NCI-H460 (cell line): Measurements from ENCODE around the gene FUT8. TPM values are rescaled to one million over a fixed set of nuclear protein-coding genes. Genes with fewer than 3 reads are reported as not detected.
"Not testable (repeated sequence)": the region's sequence is repeated elsewhere in the genome, so short reads cannot be mapped to it uniquely, and the experiment has no call there.

Experiments used
- DNase-seq: peaks from one replicate; pipeline ENCODE4 v3.0.0-alpha.2; 2016; ENCODE audit warnings: low read depth; ENCODE audit errors: extremely low read depth
- total RNA-seq: library from RNA; depleted of rRNA; stranded (reverse); fragments of >200 nt; shearing (Covaris generic); gene quantifications from 2 replicates; pipeline ENCODE4 v1.2.3, GENCODE V29; 2014

FUT8 gene
- total RNA-seq, 1 experiment from 2014 or later: 17.2 TPM

DNA sequence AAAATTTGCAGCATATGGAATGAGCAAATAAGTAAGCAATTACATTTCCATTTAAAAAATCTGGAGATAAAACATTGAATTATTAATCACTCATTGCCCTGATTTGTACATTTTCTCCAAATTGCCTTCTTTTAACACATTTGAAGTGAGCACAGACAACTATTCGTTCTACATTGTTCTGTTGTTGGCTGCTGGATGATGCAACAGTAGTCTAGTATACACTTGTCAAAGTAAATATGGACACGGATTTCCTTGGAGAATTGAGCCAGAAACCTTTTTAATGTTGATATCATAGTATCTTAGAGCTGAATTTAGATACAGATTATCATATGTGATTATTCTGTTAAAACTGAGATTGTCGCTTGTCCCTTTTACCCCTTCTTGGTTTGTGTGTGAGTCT lies 188.2 kb downstream of the FUT8 start:
- peak; percentile 53 for DNase-seq

DNA sequence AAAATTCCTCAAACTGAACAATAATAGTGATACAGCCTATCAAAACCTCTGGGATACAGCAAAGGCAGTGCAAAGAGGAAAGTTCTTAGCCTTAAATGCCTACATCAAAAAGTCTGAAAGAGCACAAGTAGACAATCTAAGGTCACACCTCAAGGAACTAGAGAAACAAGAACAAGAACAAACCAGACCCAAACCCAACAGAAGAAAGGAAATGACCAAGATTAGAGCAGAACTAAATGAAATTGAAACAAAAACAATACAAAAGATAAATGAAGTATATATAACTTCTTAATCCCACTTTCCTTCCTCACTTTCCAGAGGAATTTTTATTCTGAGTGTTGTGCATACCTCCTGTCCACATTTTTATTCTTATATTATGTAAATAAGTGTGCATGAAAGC lies 192.0 kb downstream of the FUT8 start:
- no peak for DNase-seq

DNA sequence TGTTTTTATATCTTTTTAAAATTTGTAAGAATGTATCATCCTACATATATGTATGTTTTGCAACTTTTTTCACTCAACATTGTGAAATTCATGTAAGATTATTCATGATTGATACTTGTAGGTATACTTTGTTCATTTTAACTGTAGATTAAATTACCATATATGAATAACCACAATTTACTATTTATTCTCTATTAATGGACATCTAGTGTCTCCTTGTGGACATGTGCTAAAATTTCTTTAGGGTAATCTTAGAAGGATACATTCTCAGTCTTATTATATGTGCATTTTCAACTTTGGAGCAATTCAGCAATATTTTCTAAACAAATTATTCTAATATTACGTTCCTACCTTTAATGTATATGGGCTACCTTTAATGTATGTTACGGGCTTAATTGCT lies 192.4 kb downstream of the FUT8 start:
- DNase-seq: peak; percentile 16

DNA sequence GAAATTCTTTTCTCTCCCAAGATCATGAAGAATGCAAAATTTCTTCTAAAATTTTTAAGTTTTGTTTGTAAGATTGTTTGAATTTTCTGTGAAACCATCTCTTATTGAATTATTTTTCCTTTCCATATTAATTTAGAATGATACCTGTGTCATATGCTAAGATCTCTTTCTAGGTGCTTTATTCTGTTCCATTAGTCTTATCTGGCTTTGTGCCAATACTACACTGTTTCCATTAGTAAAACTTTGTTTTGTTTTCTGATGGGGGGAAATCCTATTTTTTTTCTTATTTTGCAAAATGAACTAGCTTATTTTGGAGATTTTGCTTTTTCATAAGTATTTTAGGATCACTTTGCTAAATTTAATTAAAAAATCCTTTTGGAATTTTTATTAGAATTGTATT lies 193.9 kb downstream of the FUT8 start:
- DNase-seq: no peak

DNA sequence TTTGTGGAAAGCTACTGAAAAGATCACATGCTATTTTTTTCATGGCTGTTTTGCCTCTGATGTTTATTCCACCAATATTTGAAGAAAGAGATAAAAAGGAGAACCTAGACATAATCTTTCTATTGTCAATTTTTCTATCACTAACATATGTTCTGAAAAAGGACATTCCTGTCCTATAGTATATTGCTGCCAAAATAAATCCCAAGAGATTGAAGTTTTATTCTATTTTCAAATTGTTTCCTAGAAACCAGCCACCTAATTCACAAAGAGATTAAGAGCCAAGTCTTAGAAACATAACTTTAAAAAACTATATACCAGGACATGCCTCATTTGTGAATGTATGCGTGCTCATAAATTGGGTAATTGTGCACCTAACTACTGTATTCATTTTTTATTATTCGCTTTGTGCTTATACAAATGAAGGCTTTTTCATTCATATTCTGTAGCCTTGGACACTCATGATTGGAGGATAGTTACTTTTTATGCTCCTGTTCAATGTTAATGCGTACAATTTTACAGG lies 200.7 kb downstream of the FUT8 start:
- DNase-seq: no peak

DNA sequence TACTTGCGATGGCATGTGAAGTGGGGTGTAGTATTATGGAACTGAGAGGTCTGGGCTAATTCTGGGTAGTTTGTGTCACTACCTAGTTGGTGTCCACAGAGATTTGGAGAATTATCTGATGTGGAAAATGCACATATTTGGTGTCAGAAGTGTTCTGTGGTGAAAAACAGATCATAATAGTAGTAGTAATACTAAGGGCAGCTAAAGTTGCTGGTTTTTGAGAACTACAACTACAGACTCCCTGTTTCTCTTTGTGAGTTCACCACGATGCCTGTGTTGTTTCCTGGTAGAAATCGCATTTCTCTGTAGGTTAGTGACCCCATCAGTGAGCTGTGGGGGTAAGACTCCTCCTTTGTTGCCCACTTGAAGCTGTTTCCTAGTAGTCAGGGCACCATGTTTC lies 206.5 kb downstream of the FUT8 start:
- no peak for DNase-seq

DNA sequence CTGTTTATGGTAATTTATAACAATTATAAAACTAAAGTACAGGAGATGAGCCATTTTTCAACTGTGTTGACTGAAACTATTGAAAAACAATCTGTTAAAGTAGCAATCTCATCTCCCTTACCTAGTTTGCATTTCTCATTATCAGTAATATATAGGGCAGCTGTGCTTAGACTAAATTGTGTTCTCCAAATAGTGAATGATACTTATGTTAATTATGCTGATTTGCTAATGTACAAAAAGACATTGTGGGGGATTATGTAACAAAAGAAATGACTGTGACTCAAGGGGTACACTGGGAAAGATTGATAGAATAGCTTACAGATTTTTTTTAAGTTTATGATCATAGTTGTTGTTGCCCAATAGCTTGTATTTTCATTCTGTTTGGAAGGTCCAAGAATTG lies 207.7 kb downstream of the FUT8 start:
- DNase-seq: no peak

DNA sequence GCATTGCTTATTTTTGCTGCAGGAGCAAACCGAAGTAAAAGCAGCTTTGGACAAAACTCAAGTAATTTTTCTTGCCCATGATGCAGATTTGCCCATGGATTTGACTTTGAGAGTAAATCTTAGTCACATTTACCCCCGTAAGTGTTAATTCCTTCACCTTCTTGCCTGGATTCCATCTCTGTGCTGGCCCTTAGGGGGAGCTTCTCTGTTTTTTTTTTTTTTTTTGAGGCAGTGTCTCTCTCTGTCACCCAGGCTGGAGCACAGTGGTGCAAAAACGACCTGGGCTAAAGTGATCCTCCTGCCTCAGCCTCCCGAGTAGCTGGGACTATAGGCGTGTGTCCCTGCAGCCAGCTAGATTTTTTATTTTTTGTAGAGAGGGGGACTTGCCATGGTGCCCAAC lies 210.2 kb downstream of the FUT8 start:
- no peak for DNase-seq

DNA sequence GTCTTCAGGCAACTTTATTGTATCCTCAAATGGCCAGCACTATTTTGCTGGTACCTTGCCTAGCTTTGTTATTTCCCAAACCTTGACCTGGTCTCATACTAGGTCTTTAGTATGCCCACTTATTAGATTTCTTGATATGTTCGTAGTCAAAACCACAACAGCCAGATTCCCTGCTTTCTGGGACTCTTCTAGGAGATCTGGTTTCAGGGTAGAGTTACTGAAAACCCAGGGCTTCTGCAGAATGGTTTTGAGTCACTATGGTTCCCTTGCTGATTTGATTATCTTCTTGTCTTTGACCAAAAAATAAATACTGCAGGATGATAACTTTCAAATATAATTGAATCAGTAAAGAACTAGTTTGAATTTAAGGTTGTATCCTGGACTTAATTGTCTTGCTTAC lies 211.2 kb downstream of the FUT8 start:
- DNase-seq: no peak

DNA sequence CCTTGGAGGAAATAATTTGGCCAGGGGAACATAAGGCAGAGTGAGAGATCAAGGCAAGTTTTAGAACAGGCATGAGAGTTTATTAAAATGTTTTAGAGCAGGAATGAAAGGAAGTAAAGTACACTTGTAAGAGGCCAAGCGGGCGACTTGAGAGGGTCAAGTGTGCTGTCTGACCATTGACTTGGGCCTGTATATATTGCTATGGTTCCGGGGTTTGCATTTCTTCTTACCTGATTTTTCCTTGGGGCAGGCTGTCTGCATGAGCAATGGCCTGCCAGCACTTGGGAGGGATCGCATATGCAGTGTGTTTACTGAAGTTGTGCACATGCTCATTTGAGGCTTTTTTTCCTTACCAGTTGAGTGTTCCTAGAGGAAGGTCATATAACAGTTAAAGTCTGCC lies 214.8 kb downstream of the FUT8 start:
- DNase-seq: no peak

DNA sequence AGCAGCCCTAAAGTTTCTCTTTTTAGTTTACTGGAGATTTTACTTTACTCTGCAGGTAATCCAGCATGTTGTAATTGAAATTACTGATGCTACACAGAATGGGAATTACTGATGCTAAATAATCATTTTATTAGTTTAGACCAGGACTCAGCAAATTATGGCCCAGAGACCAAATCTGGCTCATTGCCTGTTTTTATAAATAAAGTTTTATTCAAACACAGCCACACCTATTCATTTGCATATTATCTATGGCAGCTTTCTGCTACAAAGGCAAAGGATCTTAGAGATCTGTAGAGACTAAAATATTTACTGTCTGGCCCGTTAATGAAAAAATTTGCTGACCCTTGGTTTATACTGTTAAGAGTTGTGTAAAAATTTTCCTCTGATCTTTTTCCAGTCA lies 216.1 kb downstream of the FUT8 start:
- no peak for DNase-seq

DNA sequence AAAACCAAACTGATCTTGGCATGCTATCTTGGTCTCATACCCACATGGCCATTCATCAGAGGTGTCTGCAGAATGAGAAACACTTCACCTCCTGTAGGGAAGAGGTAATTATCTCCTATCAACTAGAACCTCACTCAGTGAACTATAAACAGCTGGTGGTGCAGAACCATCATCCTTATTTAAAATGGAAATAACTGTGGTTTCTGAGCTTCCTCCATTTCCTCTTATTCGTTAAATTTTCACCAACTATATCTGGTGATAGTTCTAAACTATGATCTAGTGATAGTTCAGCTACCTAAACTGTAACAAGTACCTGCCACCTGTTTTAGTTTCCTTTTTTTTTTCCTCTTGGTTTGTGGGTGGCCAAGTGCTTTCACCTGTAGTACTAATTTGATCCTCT lies 218.5 kb downstream of the FUT8 start:
- no peak for DNase-seq

DNA sequence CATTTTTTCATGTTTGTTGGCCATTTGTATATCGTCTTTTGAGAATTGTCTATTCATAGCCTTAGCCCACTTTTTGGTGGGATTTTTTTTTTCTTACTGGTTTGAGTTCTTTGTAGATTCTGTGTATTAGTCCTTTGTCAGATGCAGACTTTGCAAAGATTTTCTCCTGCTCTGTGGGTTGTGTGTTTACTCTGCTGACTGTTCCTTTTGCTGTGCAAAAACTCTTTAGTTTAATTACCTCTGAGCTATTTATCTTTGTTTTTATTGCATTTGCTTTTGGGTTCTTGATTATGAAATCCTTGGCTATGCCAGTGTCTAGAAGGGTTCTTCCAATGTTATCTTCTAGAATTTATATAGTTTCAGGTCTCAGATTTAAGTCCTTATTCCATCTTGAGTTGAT lies 220.0 kb downstream of the FUT8 start:
- DNase-seq: no peak

DNA sequence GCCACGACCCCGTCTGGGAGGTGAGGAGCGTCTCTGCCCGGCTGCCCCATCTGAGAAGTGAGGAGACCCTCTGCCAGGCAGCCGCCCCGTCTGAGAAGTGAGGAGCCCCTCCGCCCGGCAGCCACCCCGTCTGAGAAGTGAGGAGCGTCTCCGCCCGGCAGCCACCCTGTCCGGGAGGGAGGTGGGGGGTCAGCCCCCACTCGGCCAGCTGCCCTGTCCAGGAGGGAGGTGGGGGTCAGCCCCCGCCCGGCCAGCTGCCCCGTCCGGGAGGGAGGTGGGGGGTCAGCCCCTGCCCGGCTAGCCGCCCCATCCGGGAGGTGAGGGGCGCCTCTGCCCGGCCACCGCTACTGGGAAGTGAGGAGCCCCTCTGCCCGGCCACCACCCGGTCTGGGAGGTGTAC lies 221.1 kb downstream of the FUT8 start:
- not testable (repeated sequence) for DNase-seq

DNA sequence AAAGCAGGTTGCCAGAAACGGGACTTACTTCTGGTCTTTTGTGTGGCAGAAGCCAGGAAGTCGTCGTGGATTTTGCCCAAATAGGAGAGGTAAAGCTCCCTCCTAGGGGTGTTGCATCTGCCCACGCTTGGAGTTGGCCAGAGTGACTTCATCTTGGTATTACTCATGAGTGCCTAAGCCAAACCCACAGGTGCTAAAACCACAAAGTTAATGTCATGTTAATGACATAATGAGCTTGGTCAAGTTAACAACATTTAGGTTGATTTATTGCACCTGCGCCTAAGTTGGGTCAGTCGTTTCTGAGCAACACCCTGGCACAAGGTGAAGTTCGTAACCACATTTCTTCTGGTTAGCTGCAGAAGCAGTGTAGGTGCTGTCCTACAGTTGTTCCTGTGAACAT lies 225.2 kb downstream of the FUT8 start:
- DNase-seq: no peak

DNA sequence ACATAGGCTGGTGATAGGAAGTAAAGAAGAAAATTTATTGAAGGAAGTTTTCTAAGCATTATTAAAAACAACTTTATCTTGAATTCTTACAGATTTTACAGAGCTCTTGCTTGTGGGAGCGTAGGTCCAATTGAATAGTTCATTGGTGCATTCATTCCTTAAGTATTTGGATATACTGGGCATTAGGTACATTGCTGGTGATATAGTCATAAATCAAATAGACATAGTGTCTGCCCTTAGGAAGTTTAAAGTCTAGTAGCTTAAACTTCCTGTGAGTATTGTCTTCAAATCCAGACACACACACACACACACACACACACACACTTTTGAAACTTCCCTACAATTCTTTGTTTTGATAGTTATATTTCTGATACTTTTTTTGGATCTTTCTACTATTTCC lies 226.7 kb downstream of the FUT8 start:
- no peak for DNase-seq

DNA sequence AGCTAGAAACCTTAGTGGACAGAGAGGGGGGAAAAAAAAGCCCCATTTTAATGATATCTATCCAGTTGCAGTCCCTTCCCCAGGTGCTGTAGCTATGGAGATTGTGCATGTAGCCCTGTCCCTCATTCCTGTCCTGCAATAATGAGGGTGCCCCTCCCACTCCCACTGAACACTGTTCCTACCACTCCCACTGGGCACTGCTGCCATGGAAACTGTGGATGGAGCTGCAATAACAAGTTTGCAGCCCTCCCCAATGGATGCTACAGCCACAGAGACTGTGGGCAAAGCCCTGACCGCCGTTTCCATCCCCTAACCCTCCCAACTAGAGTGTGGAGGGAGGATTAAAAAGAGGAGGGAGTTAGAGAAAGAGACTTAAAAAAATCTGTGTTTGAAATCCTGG lies 238.3 kb downstream of the FUT8 start:
- DNase-seq: no peak

DNA sequence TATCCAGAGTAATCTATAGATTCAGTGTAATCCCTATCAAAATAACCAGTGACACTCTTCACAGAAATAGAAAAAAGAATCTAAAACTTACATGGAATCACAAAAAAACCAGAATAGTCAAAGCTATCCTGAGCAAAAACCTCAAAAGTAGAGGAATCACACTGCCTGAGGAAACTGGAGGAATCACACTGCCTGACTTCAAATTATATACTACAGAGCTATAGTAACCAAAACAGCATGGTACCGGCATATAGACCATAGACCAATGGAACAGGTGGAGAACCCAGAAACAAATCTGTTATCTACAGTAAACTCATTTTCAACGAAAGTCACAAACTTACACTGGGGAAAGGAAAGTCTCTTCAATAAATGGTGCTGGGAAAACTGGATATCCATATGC lies 244.0 kb downstream of the FUT8 start:
- DNase-seq: no peak

DNA sequence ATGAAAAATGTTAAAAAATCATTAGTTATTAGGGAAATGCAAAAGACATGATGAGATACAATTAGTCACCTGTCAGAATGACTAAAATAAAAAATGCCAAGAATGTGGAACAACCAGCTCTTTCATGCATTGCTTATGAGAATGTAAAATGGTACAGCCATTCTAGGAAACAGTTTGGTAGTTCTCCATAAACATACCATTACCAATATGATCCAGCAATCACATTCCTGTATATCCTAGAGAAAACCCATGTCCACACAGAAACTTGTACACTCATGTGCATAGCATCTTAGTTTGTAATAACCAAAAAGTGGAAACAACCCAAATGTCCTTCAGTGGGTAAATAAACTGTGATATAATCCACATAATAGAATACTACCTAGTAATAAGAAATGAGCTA lies 245.7 kb downstream of the FUT8 start:
- no peak for DNase-seq

DNA sequence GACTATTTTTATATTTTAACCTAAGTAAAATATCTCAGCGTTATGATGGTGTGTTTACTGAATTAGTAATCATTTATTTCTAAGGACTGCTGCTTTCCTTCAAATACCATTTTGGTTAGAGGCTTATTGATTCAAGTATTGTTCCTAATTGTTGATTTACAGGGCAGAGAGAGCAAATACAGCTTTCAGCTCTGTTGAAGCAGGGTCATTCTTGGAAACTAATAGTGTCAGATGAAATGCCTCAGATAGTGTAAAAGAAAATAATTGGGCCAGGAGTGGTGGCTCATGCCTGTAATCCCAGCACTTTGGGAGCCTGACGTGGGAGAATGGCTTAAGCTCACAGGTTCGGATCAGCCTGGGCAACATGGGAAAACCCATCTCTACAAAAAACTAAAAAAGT lies 249.3 kb downstream of the FUT8 start:
- DNase-seq: no peak

DNA sequence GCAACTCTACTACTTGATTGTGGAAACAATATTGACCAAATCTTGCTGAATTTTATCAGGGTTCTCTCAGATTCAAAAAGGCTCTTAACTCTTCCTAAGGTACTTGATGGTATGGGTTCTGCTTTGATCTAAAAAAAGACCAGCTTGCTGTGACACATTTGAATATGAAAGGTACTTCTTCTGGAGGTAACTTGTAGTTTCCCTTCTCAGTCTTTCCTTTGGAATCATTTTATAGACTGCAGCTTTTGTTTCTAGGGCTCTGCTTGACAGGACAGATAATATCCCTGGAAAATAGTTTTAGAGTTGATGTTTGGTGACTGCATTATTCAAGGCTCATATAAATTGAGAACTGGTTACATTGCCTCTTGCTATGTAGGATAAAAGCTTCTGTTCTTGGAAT lies 251.9 kb downstream of the FUT8 start:
- no peak for DNase-seq

DNA sequence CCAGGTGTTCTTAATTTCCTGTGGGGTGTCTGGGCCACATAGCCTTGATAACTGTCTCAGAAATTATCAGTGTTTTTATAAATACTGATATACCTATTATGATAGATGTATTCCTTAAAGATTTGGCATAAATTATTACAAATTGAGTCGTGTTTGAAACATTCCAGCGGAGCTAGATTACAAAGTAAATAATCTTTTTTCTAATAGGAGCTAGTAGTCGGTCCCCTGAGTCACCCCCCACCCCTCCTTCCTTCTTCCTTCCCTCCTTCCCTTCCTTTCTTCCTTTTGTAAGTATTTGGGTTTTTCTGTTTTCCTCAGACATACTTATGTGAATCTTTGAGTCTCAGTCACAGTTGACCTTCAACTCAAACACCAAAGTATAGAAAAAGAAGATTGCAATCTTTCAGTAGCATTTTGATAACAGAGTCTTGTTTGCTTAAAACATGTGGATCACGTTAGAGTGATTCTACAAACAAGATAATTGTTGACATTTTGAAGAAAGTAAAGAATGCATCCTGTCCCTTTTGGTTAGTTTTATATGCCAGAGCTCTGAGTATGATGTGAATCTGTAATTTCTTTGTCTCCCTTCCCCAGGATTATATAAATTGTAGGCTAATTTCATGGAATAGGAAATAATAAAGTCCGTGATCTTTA lies 264.0 kb downstream of the FUT8 start:
- DNase-seq: no peak

DNA sequence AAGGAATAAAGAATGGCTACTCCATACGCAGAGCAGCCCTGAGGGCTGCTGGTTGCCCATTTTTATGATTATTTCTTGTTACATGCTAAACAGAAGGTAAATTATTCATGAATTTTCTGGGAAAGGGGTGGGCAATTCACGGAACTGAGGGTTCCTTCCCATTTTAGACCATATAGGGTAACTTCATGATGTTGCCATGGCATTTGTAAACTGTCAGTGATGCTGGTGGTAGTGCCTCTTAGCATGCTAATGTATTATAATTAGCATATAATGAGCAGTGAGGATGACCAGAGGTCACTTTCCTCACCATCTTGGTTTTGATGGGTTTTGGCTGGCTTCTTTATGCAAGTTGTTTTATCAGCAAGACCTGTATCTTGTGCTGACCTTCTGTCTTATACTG lies 273.0 kb downstream of the FUT8 start:
- DNase-seq: no peak
